ENCODE results near the gene SPRR2E.
"Not testable (repeated sequence)": the region's sequence is repeated elsewhere in the genome, so short reads cannot be mapped to it uniquely, and the experiment has no call there.

SPRR2E gene

DNA sequence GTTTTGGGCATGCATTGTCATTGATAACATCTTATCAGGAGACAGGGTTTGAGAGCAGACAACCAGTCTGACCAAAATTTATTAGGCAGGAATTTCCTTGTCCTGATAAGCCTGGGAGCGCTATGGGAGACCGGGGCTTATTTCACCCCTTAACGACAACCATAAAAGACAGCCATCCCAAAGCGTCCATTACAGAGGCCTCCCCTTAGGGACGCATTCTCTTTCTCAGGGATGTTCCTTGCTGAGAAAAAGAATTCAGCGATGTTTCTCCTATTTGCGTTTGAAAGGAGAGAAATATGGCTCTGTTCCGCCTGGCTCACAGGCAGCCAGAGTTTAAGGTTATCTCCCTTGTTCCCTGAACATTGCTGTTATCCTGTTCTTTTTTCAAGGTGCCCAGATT is 29.5 kb upstream of the SPRR2E start:
- not testable (repeated sequence) for H4K8ac ChIP-seq (ENCODE audit: low read length); H3K4me2 ChIP-seq (ENCODE audit: low read length, poor library complexity, severe bottlenecking); H2AFZ ChIP-seq (ENCODE audit: low read depth, low read length); H2BK12ac ChIP-seq (ENCODE audit: low read length in 2 of 2); H3K14ac ChIP-seq (ENCODE audit: low read length in 2 of 2); H3K18ac ChIP-seq (ENCODE audit: low read depth in 1 of 2, low read length in 2 of 2); H3K27ac ChIP-seq (ENCODE audit: low read length, poor library complexity, severe bottlenecking); H2AK5ac ChIP-seq (ENCODE audit: low read length, severe bottlenecking); H4K91ac ChIP-seq (ENCODE audit: low read length); H3K4me1 ChIP-seq (ENCODE audit: control insufficient read depth, insufficient read depth, low read depth, low read length); H2BK5ac ChIP-seq (ENCODE audit: low read depth, low read length, poor library complexity, severe bottlenecking); H2BK15ac ChIP-seq (ENCODE audit: low read depth, poor library complexity, severe bottlenecking); H3K9me3 ChIP-seq (ENCODE audit: control insufficient read depth, low read length); H3K36me3 ChIP-seq (ENCODE audit: control insufficient read depth in 1 of 2, insufficient read depth in 2 of 2, low read depth in 1 of 2, low read length in 2 of 2); DNase-seq; H3K4me3 ChIP-seq (ENCODE audit: insufficient read depth in 1 of 2, low read depth in 1 of 2, low read length in 2 of 2); H2BK120ac ChIP-seq (ENCODE audit: low read depth, low read length); H3K4ac ChIP-seq (ENCODE audit: low read depth in 1 of 2, low read length in 2 of 2); H3K79me1 ChIP-seq (replicated peaks; ENCODE audit: low read length, poor library complexity, severe bottlenecking); H3K27me3 ChIP-seq (ENCODE audit: control insufficient read depth in 1 of 2, insufficient read depth in 1 of 2, low read length in 2 of 2); H3K9ac ChIP-seq (ENCODE audit: low read length); H3K23ac ChIP-seq (ENCODE audit: low read length in 2 of 2)
- WGBS: 76% methylated on average over 8 of the region's 8 CpGs

DNA sequence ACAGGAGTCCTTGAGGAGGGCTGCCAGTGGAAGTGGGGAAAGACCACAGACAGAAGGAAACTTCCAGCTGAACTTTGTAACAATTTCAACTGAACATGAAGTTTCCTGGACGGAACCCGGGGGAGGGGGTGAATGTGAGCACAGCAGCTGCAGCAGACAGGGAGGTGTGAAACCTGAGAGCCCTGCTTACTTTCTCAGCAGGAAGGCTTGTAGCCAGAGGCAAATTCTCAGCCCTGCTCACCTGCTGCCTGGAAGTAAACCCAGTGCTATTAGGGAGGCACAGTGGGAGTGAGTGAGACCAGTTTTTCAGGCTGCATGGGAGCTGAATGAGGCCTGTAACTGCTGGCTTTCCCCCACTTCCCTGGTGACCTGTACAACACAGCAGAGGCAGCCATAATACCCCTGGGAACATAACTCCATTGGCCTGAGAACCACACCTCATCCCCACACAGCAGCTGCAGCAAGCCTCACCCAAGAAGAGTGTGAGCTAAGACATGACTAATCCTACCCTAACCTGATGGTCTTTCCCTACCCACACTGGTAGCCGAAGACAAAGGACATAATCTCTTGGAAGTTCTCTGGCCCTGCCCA is 28.6 kb upstream of the SPRR2E start:
- Histone ChIP-seq H2BK12ac (ENCODE audit: low read length in 2 of 2) (no peak overlapping the region), H3K4me3 (ENCODE audit: insufficient read depth in 1 of 2, low read depth in 1 of 2, low read length in 2 of 2) (no peak overlapping the region), H2AFZ (ENCODE audit: low read depth, low read length) (no peak overlapping the region), H2BK120ac (ENCODE audit: low read depth, low read length) (no peak overlapping the region), H3K4me2 (ENCODE audit: low read length, poor library complexity, severe bottlenecking) (no peak overlapping the region), H3K36me3 (ENCODE audit: control insufficient read depth in 1 of 2, insufficient read depth in 2 of 2, low read depth in 1 of 2, low read length in 2 of 2) (no peaks in the 10 kb centered on the region), H4K8ac (ENCODE audit: low read length) (no peak overlapping the region), H2AK5ac (ENCODE audit: low read length, severe bottlenecking) (no peak overlapping the region), H3K27ac (ENCODE audit: low read length, poor library complexity, severe bottlenecking) (no peak overlapping the region), H2BK5ac (ENCODE audit: low read depth, low read length, poor library complexity, severe bottlenecking) (no peak overlapping the region), H3K79me1 (replicated peaks; ENCODE audit: low read length, poor library complexity, severe bottlenecking) (no peaks in the 10 kb centered on the region), H4K91ac (ENCODE audit: low read length) (no peak overlapping the region), H2BK15ac (ENCODE audit: low read depth, poor library complexity, severe bottlenecking) (no peak overlapping the region), H3K9ac (ENCODE audit: low read length) (no peak overlapping the region), H3K4ac (ENCODE audit: low read depth in 1 of 2, low read length in 2 of 2) (no peak overlapping the region), H3K9me3 (ENCODE audit: control insufficient read depth, low read length) (no peaks in the 10 kb centered on the region), H3K18ac (ENCODE audit: low read depth in 1 of 2, low read length in 2 of 2) (no peak overlapping the region), H3K27me3 (ENCODE audit: control insufficient read depth in 1 of 2, insufficient read depth in 1 of 2, low read length in 2 of 2) (no peaks in the 10 kb centered on the region), H3K23ac (ENCODE audit: low read length in 2 of 2) (no peak overlapping the region), H3K14ac (ENCODE audit: low read length in 2 of 2) (no peak overlapping the region), H3K4me1 (ENCODE audit: control insufficient read depth, insufficient read depth, low read depth, low read length) (no peaks in the 10 kb centered on the region)
- WGBS: 51% methylated on average over 3 of the region's 3 CpGs
- DNase-seq: no peak

DNA sequence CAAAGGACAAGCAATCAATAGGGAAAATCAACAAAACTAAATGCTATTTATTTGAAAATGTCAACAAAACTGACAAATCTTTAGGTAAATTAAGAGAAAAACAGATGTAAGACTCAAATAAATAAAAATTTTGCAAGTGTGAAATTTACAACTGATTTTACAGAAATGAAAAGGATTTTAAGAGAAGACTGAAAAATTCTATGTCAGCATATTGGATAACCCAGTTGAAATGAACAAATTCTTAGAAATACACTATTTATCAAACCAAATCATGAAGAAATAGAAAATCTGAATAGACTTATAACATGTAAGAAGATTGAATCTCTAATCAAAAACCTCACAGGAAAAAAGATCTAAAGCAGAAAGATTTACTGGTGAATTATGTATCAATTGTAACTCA is 26.6 kb upstream of the SPRR2E start:
- Histone ChIP-seq H3K79me1 (replicated peaks; ENCODE audit: low read length, poor library complexity, severe bottlenecking) (no peaks in the 10 kb centered on the region), H3K4me2 (ENCODE audit: low read length, poor library complexity, severe bottlenecking) (no peak overlapping the region), H3K18ac (ENCODE audit: low read depth in 1 of 2, low read length in 2 of 2) (no peak overlapping the region), H3K36me3 (ENCODE audit: control insufficient read depth in 1 of 2, insufficient read depth in 2 of 2, low read depth in 1 of 2, low read length in 2 of 2) (no peaks in the 10 kb centered on the region), H3K14ac (ENCODE audit: low read length in 2 of 2) (no peak overlapping the region), H3K4me1 (ENCODE audit: control insufficient read depth, insufficient read depth, low read depth, low read length) (no peaks in the 10 kb centered on the region), H3K9ac (ENCODE audit: low read length) (no peak overlapping the region), H2AFZ (ENCODE audit: low read depth, low read length) (no peak overlapping the region), H3K4ac (ENCODE audit: low read depth in 1 of 2, low read length in 2 of 2) (no peak overlapping the region), H2BK15ac (ENCODE audit: low read depth, poor library complexity, severe bottlenecking) (no peak overlapping the region), H2AK5ac (ENCODE audit: low read length, severe bottlenecking) (no peak overlapping the region), H3K27ac (ENCODE audit: low read length, poor library complexity, severe bottlenecking) (no peak overlapping the region), H4K8ac (ENCODE audit: low read length) (no peak overlapping the region), H3K4me3 (ENCODE audit: insufficient read depth in 1 of 2, low read depth in 1 of 2, low read length in 2 of 2) (no peak overlapping the region), H3K27me3 (ENCODE audit: control insufficient read depth in 1 of 2, insufficient read depth in 1 of 2, low read length in 2 of 2) (no peaks in the 10 kb centered on the region), H3K23ac (ENCODE audit: low read length in 2 of 2) (no peak overlapping the region), H3K9me3 (ENCODE audit: control insufficient read depth, low read length) (no peaks in the 10 kb centered on the region), H2BK120ac (ENCODE audit: low read depth, low read length) (no peak overlapping the region), H2BK5ac (ENCODE audit: low read depth, low read length, poor library complexity, severe bottlenecking) (no peak overlapping the region), H2BK12ac (ENCODE audit: low read length in 2 of 2) (no peak overlapping the region), H4K91ac (ENCODE audit: low read length) (no peak overlapping the region)
- no peak for DNase-seq

DNA sequence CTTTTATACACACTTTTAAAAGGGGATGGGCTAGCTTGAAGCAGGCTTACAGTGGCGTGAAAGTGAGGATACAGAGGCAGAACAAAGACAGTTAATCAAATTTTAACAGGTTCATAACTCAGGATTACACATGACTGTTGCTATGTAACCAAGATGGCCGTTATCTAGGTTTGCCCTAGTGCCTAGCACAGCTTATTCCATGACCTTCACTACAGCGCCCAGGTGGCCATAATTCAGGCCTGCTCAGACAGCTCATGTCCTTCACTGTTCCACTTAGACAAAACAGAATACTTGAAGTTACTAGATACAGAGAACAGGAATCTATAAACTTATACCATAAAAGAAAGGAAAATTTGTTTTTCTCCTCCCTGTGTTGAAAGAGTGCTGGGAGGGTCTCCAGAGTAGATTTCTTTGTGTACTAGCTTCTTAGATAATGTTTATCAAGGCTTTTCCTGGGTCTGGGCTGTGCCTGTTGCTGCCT is 25.2 kb upstream of the SPRR2E start:
- H3K27me3 ChIP-seq (ENCODE audit: control insufficient read depth in 1 of 2, insufficient read depth in 1 of 2, low read length in 2 of 2): no peaks in the 10 kb centered on the region
- no peak overlapping the region for H3K18ac ChIP-seq (ENCODE audit: low read depth in 1 of 2, low read length in 2 of 2)
- H4K8ac ChIP-seq (ENCODE audit: low read length): no peak overlapping the region
- no peak overlapping the region for H2BK15ac ChIP-seq (ENCODE audit: low read depth, poor library complexity, severe bottlenecking)
- no peak overlapping the region for H2BK5ac ChIP-seq (ENCODE audit: low read depth, low read length, poor library complexity, severe bottlenecking)
- WGBS: 25% methylated on average over 2 of the region's 3 CpGs
- H3K23ac ChIP-seq (ENCODE audit: low read length in 2 of 2): no peak overlapping the region
- H3K14ac ChIP-seq (ENCODE audit: low read length in 2 of 2): no peak overlapping the region
- H2AK5ac ChIP-seq (ENCODE audit: low read length, severe bottlenecking): no peak overlapping the region
- no peak overlapping the region for H3K27ac ChIP-seq (ENCODE audit: low read length, poor library complexity, severe bottlenecking)
- no peak overlapping the region for H2BK120ac ChIP-seq (ENCODE audit: low read depth, low read length)
- H3K4me3 ChIP-seq (ENCODE audit: insufficient read depth in 1 of 2, low read depth in 1 of 2, low read length in 2 of 2): no peak overlapping the region
- H3K4ac ChIP-seq (ENCODE audit: low read depth in 1 of 2, low read length in 2 of 2): no peak overlapping the region
- H3K9me3 ChIP-seq (ENCODE audit: control insufficient read depth, low read length): no peaks in the 10 kb centered on the region
- no peak overlapping the region for H3K4me2 ChIP-seq (ENCODE audit: low read length, poor library complexity, severe bottlenecking)
- no peak for DNase-seq
- H4K91ac ChIP-seq (ENCODE audit: low read length): no peak overlapping the region
- no peak overlapping the region for H2BK12ac ChIP-seq (ENCODE audit: low read length in 2 of 2)
- no peaks in the 10 kb centered on the region for H3K36me3 ChIP-seq (ENCODE audit: control insufficient read depth in 1 of 2, insufficient read depth in 2 of 2, low read depth in 1 of 2, low read length in 2 of 2)
- H3K79me1 ChIP-seq (replicated peaks; ENCODE audit: low read length, poor library complexity, severe bottlenecking): no peaks in the 10 kb centered on the region
- no peaks in the 10 kb centered on the region for H3K4me1 ChIP-seq (ENCODE audit: control insufficient read depth, insufficient read depth, low read depth, low read length)
- H3K9ac ChIP-seq (ENCODE audit: low read length): no peak overlapping the region
- H2AFZ ChIP-seq (ENCODE audit: low read depth, low read length): no peak overlapping the region

Data from mesenchymal stem cell (in vitro differentiated cells and primary cell).